Testis (tissue), 2 donors: ENCODE results near the gene TRIM49D2.
"Not testable (repeated sequence)": the region's sequence is repeated elsewhere in the genome, so short reads cannot be mapped to it uniquely, and the experiment has no call there.

Experiments
- CTCF ChIP-seq, 3 experiments: fragments of 450-650 bp in 2 of 3; fragments of 200-600 bp in 1 of 3; sonication (generic) in 1 of 3; IDR thresholded peaks; one replicate each; pipeline ENCODE4 v1.5.1; 2016 to 2019; ENCODE audit warnings: antibody characterized with exemption in 3 of 3, mild to moderate bottlenecking in 2 of 3, moderate library complexity in 1 of 3
- POLR2A ChIP-seq: fragments of 450-650 bp; IDR thresholded peaks from one replicate; pipeline ENCODE4 v1.6.1; 2017; ENCODE audit warnings: antibody characterized with exemption, mild to moderate bottlenecking, moderate library complexity

GRCh38 chr11:89965737-89966136, 41.9 kb downstream of the TRIM49D2 start, which contains the start of gene TRIM64:
- not testable (repeated sequence) for TF ChIP-seq CTCF (IDR thresholded peaks at IDR 0.05); POLR2A
